Fibroblast of villous mesenchyme (primary cell): ENCODE results near the gene DST. TPM values are rescaled to one million over a fixed set of nuclear protein-coding genes. Genes with fewer than 3 reads are reported as not detected.
"Not testable (repeated sequence)": the region's sequence is repeated elsewhere in the genome, so short reads cannot be mapped to it uniquely, and the experiment has no call there.

Experiments
- DNase-seq: peaks from one replicate; pipeline ENCODE4 v3.0.0-alpha.2; 2010; ENCODE audit warnings: low read depth
- H3K4me3 ChIP-seq: 2 replicates; pipeline ENCODE4 v1.5.1; 2011; ENCODE audit warnings: low read depth, mild to moderate bottlenecking, low read length
- total RNA-seq: library from RNA; depleted of rRNA; stranded (reverse); fragments of >200 nt; gene quantifications from 2 replicates; pipeline ENCODE4 v1.2.3, GENCODE V29; 2012
- TF ChIP-seq, protein P1 (sequence below): IDR thresholded peaks from 2 replicates; pipeline ENCODE4 v1.5.1; 2012; ENCODE audit warnings: low read depth, mild to moderate bottlenecking, low read length; ENCODE audit not compliant: insufficient read depth

The DST gene
- total RNA-seq, 1 donor = 509 TPM

GRCh38 chr6:56572788-56573471, 69.8 kb downstream of the DST start:
- DNase-seq = peak; percentile 68
- TF ChIP-seq, protein P1, sequence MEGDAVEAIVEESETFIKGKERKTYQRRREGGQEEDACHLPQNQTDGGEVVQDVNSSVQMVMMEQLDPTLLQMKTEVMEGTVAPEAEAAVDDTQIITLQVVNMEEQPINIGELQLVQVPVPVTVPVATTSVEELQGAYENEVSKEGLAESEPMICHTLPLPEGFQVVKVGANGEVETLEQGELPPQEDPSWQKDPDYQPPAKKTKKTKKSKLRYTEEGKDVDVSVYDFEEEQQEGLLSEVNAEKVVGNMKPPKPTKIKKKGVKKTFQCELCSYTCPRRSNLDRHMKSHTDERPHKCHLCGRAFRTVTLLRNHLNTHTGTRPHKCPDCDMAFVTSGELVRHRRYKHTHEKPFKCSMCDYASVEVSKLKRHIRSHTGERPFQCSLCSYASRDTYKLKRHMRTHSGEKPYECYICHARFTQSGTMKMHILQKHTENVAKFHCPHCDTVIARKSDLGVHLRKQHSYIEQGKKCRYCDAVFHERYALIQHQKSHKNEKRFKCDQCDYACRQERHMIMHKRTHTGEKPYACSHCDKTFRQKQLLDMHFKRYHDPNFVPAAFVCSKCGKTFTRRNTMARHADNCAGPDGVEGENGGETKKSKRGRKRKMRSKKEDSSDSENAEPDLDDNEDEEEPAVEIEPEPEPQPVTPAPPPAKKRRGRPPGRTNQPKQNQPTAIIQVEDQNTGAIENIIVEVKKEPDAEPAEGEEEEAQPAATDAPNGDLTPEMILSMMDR = no peak
- no peak overlapping the region for H3K4me3 ChIP-seq

DNA sequence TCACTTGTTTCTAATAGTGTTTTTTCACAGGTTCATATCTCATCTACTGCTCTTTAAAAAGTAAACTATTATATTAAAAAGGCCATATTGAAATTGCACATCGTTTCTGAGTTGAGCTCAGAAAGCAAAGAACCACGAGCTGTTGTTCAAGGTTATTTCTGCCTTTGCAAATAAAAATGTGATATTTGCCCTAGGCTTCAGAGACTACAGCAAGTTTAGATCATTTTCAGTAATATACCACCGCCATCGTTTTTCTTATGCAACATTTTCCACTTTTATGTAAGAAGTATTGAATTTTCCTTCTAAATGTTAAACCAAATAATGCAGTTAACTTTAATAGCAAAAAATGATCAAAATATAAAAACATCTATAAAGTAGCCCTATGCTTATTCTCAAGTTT, 71.1 kb downstream of the DST start:
- no peak for DNase-seq
- no peak overlapping the region for H3K4me3 ChIP-seq
- TF ChIP-seq, protein P1 = no peak

DNA sequence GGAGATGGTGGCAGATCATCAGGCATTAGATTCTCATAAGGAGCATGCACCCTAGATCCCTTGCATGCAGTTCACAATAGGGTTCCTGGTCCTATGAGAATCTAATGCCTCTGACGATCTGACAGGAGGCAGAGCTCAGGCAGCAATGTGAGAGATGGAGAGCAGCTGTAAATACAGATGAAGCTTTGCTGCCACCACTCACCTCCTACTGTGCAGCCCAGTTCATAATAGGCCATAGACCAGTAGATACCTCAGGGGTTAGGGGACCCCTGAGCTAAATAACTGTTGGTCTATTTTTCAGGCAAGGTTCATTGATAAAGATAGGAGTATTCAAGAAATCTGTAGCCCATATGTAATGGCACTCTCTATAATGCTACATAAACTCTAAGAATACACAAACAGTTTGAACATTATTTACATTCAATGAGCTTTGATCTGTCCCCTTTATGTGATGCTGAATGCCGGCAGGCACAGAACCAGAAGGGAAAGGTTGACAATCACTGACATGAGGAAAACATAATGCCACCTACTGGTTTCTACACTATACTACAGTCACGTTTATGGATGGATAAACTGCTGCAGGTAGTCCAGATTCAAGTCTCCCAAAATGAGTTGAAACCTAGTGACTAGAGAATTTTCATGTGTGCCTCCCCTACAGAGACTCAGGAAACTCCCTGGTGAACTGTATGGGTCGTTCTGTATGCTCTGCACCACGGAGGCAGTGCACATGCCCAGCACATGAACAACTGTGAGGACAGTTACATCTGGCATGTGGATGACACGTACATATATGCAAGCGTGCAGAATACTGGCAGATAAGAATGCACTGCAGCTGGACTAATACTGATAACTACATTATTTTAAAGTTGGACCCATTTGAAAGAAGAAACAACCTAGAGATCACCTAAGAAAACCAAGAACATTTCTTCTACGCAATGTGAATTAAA, 72.0 kb downstream of the DST start:
- peak; percentile 31 for DNase-seq
- H3K4me3 ChIP-seq = no peak overlapping the region
- TF ChIP-seq, protein P1 = peak; percentile 66

DNA sequence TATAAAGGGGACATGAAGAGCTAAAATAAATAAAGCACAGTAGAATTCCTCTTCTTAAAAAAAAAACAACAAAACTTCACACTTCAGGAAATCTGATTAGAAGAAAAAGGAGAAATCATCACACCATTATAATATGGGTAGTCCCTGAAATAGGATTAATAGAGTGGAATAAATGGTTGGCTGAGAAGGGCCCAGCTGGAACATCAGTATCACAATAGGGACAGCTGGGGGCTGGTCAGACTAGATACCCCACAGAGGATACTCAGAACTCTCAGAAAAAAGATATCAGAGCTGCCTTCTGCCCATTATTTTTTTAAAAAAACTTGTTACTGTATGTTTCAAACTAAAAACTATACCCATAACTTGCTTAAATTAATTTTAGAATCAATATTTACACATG, 75.2 kb downstream of the DST start:
- no peak for DNase-seq
- no peak overlapping the region for H3K4me3 ChIP-seq
- TF ChIP-seq, protein P1 = no peak

- not testable (repeated sequence) for H3K4me3 ChIP-seq, DNase-seq
Measured at GRCh38 chr6:56562730-56563129, 80.0 kb downstream of the DST start.

DNA sequence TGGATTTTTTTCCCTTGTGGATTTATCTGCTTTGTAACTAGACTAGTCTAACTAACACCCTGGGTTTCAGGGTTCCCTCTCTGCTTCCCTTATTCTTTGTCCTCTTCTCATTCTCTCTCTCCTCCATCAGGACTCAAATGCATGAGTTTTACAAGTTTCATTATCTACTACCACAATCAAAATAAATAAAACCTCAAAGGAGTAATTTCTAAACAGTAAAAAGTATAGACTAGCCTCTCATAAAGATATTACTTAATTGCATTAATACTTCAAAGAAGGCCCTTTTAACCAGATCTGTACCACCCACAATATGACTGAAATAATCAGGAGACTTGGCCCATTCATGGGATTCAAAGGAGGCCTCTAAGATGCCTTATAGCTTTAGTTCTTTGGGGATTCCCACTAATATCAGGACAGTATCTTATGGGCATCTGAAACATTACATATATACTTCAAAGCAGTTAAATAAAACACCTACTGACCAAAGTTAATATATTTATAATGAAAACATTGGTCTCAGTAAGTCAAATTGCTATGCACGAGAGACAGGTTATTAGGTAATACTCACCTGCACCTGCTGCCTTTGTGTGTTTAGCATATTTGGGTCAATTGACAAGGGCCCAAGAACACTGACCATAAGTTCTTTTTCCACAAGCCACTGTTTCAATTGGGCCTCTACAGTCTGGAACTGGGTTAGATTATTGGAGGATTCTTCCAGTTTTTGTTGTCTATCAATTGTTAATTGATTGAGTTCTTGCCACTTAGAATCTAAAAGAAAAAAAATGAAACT, 85.7 kb downstream of the DST start:
- DNase-seq = peak; percentile 51
- H3K4me3 ChIP-seq = no peak overlapping the region
- TF ChIP-seq, protein P1 = no peak
